MCF 10A (cell line): ENCODE measurements around the gene SLC38A3. TPM values are rescaled to one million over a fixed set of nuclear protein-coding genes. Genes with fewer than 3 reads are reported as not detected.

Experiments
- BruUV-seq: library from RNA; stranded (reverse); fragments of 400-500 nt; replicated peaks from 2 replicates; lab custom pipeline; 2021; lab: Mats Ljungman, UMichigan
- CTCF ChIA-PET: fragments of 300-600 bp; sonication (Branson Sonifier 250); formaldehyde crosslinking; extraction: SDS; loops from one replicate; lab custom pipeline; 2021; ENCODE audit warnings: antibody characterized with exemption, inconsistent platforms; lab: Yijun Ruan, JAX
- POLR2A ChIA-PET: fragments of 300-600, 350-650 bp; sonication (Branson Sonifier 250); formaldehyde crosslinking; extraction: SDS; loops from one replicate; lab custom pipeline; 2020; ENCODE audit warnings: antibody characterized with exemption, inconsistent platforms; lab: Yijun Ruan, JAX
- DNase-seq: peaks from one replicate; pipeline ENCODE4 v3.0.0-alpha.2; 2018; ENCODE audit not compliant: unreplicated experiment
- H3K27ac Mint-ChIP-seq: one replicate; pipeline ENCODE4 v1.8.0; 2022; ENCODE audit warnings: mild to moderate bottlenecking, low read depth, mixed read lengths; ENCODE audit not compliant: unreplicated experiment
- H3K27me3 Mint-ChIP-seq: one replicate; pipeline ENCODE4 v1.8.0; 2022; ENCODE audit warnings: mixed read lengths; ENCODE audit not compliant: insufficient read depth, unreplicated experiment
- H3K36me3 Mint-ChIP-seq: one replicate; pipeline ENCODE4 v1.8.0; 2022; ENCODE audit warnings: mild to moderate bottlenecking, moderate library complexity, mixed read lengths; ENCODE audit not compliant: insufficient read depth, unreplicated experiment
- H3K4me1 Mint-ChIP-seq: one replicate; pipeline ENCODE4 v1.8.0; 2022; ENCODE audit warnings: mixed read lengths; ENCODE audit not compliant: insufficient read depth, unreplicated experiment
- H3K4me3 Mint-ChIP-seq: one replicate; pipeline ENCODE4 v1.8.0; 2022; ENCODE audit warnings: mild to moderate bottlenecking, moderate library complexity, mixed read lengths; ENCODE audit not compliant: unreplicated experiment
- H3K9me3 Mint-ChIP-seq: one replicate; pipeline ENCODE4 v1.8.0; 2022; ENCODE audit warnings: mixed read lengths; ENCODE audit not compliant: unreplicated experiment
- intact Hi-C: fragments of 100-400 bp; cut with micrococcal nuclease; formaldehyde crosslinking; loops from 2 replicates; pipeline ENCODE4 v1.14.1; 2022
- total RNA-seq: library from RNA; stranded (reverse); gene quantifications from 2 replicates; pipeline ENCODE4 v1.2.3, GENCODE V29; 2022
- TF ChIP-seq, protein P1 (sequence below): fragments of 200-600 bp; IDR thresholded peaks from one replicate; pipeline ENCODE4 v1.8.0; 2022; ENCODE audit warnings: antibody characterized with exemption, mild to moderate bottlenecking; ENCODE audit not compliant: unreplicated experiment

SLC38A3 gene
- total RNA-seq, 1 experiment from 2014 or later, result not detected

DNA sequence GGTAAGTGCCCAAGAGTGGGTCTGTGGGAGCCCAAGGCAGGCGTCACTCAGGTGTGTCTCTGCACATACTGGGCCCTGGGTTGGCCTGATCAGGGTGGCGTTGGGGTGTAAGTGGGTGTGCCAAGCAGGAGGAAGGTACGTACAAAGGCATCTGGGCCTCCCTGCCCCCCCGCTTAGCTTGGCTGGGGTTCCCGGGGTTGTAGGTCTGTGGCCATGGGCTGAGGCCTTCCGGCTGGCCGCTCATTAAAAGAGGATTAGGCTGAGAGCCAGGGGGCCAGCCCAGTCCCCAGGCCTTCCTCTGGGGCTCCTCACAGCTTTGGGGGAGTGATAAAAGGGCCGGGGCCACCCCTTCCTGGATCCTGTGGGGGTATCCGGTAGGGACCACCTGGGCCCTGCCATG, 36.7 kb upstream of the SLC38A3 start:
- TF ChIP-seq, protein P1, sequence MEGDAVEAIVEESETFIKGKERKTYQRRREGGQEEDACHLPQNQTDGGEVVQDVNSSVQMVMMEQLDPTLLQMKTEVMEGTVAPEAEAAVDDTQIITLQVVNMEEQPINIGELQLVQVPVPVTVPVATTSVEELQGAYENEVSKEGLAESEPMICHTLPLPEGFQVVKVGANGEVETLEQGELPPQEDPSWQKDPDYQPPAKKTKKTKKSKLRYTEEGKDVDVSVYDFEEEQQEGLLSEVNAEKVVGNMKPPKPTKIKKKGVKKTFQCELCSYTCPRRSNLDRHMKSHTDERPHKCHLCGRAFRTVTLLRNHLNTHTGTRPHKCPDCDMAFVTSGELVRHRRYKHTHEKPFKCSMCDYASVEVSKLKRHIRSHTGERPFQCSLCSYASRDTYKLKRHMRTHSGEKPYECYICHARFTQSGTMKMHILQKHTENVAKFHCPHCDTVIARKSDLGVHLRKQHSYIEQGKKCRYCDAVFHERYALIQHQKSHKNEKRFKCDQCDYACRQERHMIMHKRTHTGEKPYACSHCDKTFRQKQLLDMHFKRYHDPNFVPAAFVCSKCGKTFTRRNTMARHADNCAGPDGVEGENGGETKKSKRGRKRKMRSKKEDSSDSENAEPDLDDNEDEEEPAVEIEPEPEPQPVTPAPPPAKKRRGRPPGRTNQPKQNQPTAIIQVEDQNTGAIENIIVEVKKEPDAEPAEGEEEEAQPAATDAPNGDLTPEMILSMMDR, result no peak
- peak overlapping the region; percentile 39 for H3K4me3 Mint-ChIP-seq
- ChIA-PET POLR2A (interaction anchor here (2.2 to 2.3 kb wide), 2 partner anchors 11 to 17 kb away, joined by 12 to 15 read pairs; no protein-coding TSS in a partner anchor), CTCF (interaction anchor here (0.9 kb wide), 1 partner anchor 59 kb away, joined by 4 read pairs; no protein-coding TSS in a partner anchor)
- H3K27ac Mint-ChIP-seq, result peak overlapping the region; percentile 49
- BruUV-seq, result no TSS peak
- no peaks in the 10 kb centered on the region for H3K27me3 Mint-ChIP-seq
- no peaks in the 10 kb centered on the region for H3K9me3 Mint-ChIP-seq
- no peak for DNase-seq
- intact Hi-C loops, result no loop called here
- H3K36me3 Mint-ChIP-seq, result peaks cover 12% of the 10 kb centered on the region
- H3K4me1 Mint-ChIP-seq, result peaks cover 59% of the 10 kb centered on the region

DNA sequence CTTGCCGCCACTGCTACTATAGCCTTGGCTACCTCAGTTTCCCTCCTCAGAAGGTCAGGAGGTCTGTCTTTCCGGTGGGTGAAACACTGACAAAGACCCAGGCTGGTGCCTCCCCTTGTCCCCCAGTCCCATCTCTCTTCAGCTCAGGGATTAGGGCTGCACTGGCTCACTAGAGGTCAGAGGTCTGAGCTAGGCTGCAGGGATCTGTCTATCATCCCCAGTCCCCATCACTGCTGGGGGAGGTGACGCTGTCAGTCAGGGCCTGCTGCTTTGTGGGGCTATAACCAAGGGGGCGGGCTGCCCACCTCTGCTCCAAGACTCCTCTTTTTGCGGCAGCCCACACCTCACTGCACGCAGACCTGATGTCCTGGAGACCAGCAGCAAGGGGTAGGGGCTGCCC, 36.3 kb upstream of the SLC38A3 start:
- intact Hi-C loops, result no loop called here
- ChIA-PET POLR2A (interaction anchor here (2.2 to 2.3 kb wide), 2 partner anchors 11 to 18 kb away, joined by 12 to 15 read pairs; no protein-coding TSS in a partner anchor), CTCF (interaction anchor here (0.9 to 1.7 kb wide), 2 partner anchors 21 to 58 kb away, joined by 3 to 4 read pairs; no protein-coding TSS in a partner anchor)
- Mint-ChIP-seq H3K36me3 (peaks cover 11% of the 10 kb centered on the region), H3K4me3 (no peak overlapping the region), H3K27ac (peak overlapping the region; percentile 49), H3K4me1 (peaks cover 58% of the 10 kb centered on the region), H3K9me3 (no peaks in the 10 kb centered on the region), H3K27me3 (no peaks in the 10 kb centered on the region)
- TF ChIP-seq, protein P1, result no peak
- no TSS peak for BruUV-seq
- no peak for DNase-seq

GRCh38 chr3:50169232-50169832, 35.7 kb upstream of the SLC38A3 start:
- TF ChIP-seq, protein P1, result no peak
- CTCF ChIA-PET, result interaction anchor here (0.9 to 1.7 kb wide), 3 partner anchors 20 to 58 kb away, joined by 3 to 6 read pairs (median 4); no protein-coding TSS in a partner anchor
- Mint-ChIP-seq H3K27ac (peak overlapping the region; percentile 86), H3K4me3 (no peak overlapping the region), H3K27me3 (no peaks in the 10 kb centered on the region), H3K4me1 (peaks cover 55% of the 10 kb centered on the region), H3K9me3 (no peaks in the 10 kb centered on the region), H3K36me3 (peaks cover 16% of the 10 kb centered on the region)
- no TSS peak for BruUV-seq
- POLR2A ChIA-PET, result no interaction called here
- DNase-seq, result no peak
- intact Hi-C loops, result no loop called here

- intact Hi-C loops, result no loop called here
- H3K4me3 Mint-ChIP-seq, result no peak overlapping the region
- CTCF ChIA-PET, result interaction anchor here (1.7 kb wide), 2 partner anchors 19 to 22 kb away, joined by 3 to 6 read pairs; no protein-coding TSS in a partner anchor
- H3K36me3 Mint-ChIP-seq, result peaks cover 14% of the 10 kb centered on the region
- H3K27me3 Mint-ChIP-seq, result no peaks in the 10 kb centered on the region
- peak overlapping the region; percentile 86 for H3K27ac Mint-ChIP-seq
- no TSS peak for BruUV-seq
- TF ChIP-seq, protein P1, result no peak
- H3K9me3 Mint-ChIP-seq, result no peaks in the 10 kb centered on the region
- POLR2A ChIA-PET, result no interaction called here
- H3K4me1 Mint-ChIP-seq, result peaks cover 49% of the 10 kb centered on the region
- no peak for DNase-seq
These were observed 35.2 kb upstream of the SLC38A3 start for GRCh38 chr3:50169858-50170257.
